ENCODE measurements around the gene FRMD6.
A peak's percentile ranks its signal among the peaks of the same experiment; 100 is the strongest.

Gene FRMD6

DNA sequence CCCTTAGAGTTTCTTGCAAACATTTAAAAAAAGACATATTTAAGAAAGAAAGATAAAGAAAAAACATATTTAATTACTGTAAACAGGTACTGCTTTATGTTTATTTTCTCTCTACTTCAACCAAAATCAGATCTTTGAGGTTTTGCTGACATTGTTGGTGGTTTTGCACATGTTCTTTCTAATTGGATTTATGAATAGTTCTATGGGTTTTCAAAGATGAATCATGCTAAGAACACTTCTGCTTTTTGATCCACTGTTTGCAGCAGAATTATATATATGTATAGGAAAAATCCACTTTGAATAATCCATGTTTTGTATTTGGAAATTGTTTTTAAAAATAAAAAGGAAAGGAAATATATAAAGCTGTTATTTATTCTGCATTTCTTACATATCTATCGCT is 78.4 kb downstream of the FRMD6 start:
- Histone ChIP-seq H3K9ac (ENCODE audit: insufficient read length, low read depth) (no peak overlapping the region), H3K27me3 (ENCODE audit: insufficient read depth, insufficient read length) (no peaks in the 10 kb centered on the region), H3K9me3 (ENCODE audit: insufficient read depth, low read length) (no peaks in the 10 kb centered on the region), H3K4me1 (ENCODE audit: insufficient read depth, insufficient read length) (no peaks in the 10 kb centered on the region), H3K4me3 (ENCODE audit: insufficient read length, low read depth) (no peak overlapping the region), H3K36me3 (ENCODE audit: insufficient read depth, insufficient read length, low read length) (peaks cover 29% of the 10 kb centered on the region)
- no peak for DNase-seq (ENCODE audit: low read depth, low spot score)
- TF ChIP-seq SUZ12 (IDR thresholded peaks at IDR 0.05; ENCODE audit: extremely low read depth, insufficient read depth, insufficient read length) (no peak), YY1 (IDR thresholded peaks at IDR 0.05; ENCODE audit: insufficient read depth, insufficient read length) (no peak), ZNF274 (IDR thresholded peaks at IDR 0.05; ENCODE audit: low read depth, low read length) (no peak)

DNA sequence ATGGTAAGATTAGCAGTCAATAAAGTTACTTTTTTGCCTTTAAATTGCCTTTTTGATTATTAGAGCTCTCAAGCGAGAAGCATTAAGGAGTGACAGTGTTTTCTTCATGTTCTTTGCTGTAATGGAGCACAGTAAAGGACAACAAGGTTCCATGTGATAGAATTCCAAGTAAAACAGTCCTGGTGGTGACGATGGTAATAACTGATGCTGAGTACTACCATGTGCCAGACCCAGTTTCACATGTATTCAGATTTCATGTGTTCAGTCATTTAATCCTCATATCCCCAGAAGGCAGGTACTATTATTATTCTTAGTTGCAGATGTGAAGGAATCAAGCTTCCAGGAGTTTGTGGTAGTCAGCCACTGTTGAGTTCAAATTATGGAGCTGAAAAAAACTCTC is 79.0 kb downstream of the FRMD6 start:
- H3K9ac ChIP-seq (ENCODE audit: insufficient read length, low read depth) = no peak overlapping the region
- DNase-seq (ENCODE audit: low read depth, low spot score) = no peak
- no peaks in the 10 kb centered on the region for H3K4me1 ChIP-seq (ENCODE audit: insufficient read depth, insufficient read length)
- peaks cover 25% of the 10 kb centered on the region for H3K36me3 ChIP-seq (ENCODE audit: insufficient read depth, insufficient read length, low read length)
- H3K9me3 ChIP-seq (ENCODE audit: insufficient read depth, low read length) = no peaks in the 10 kb centered on the region
- no peak overlapping the region for H3K4me3 ChIP-seq (ENCODE audit: insufficient read length, low read depth)
- TF ChIP-seq ZNF274 (IDR thresholded peaks at IDR 0.05; ENCODE audit: low read depth, low read length) (no peak), SUZ12 (IDR thresholded peaks at IDR 0.05; ENCODE audit: extremely low read depth, insufficient read depth, insufficient read length) (no peak), YY1 (IDR thresholded peaks at IDR 0.05; ENCODE audit: insufficient read depth, insufficient read length) (no peak)
- H3K27me3 ChIP-seq (ENCODE audit: insufficient read depth, insufficient read length) = no peaks in the 10 kb centered on the region

DNA sequence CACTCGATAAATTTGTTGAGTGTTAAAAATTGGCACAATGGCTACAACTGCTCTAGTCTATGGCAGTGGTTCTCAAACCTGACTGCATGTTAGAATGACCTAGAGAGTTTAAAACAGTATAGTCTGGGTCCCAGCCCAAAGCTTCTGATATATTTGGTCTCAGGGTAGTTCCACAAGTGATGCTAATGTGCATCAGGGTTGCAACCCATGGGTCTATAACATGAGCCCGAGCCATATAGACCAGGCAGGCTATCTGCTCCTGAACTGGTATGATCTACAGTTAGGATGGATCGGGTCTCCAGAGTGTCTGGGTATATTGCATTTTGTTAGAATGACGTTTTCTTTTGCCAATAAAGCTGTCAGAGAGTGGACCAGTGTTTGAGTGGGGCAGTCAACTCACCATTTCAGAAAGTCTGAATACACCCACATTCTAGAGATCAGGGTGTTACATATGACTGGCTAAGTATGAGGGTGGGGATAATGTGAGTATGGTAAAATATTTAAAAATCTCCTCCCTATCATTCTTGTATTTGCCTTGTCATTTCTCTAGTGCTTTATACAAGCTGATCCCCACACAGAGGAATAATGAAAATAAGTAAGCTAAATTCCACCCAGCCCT is 80.9 kb downstream of the FRMD6 start:
- Histone ChIP-seq H3K27me3 (ENCODE audit: insufficient read depth, insufficient read length) (no peaks in the 10 kb centered on the region), H3K36me3 (ENCODE audit: insufficient read depth, insufficient read length, low read length) (peaks cover 9% of the 10 kb centered on the region), H3K4me3 (ENCODE audit: insufficient read length, low read depth) (no peak overlapping the region), H3K9ac (ENCODE audit: insufficient read length, low read depth) (no peak overlapping the region), H3K9me3 (ENCODE audit: insufficient read depth, low read length) (no peaks in the 10 kb centered on the region), H3K4me1 (ENCODE audit: insufficient read depth, insufficient read length) (no peaks in the 10 kb centered on the region)
- DNase-seq (ENCODE audit: low read depth, low spot score) = no peak
- TF ChIP-seq YY1 (IDR thresholded peaks at IDR 0.05; ENCODE audit: insufficient read depth, insufficient read length) = no peak
- no peak for TF ChIP-seq SUZ12 (IDR thresholded peaks at IDR 0.05; ENCODE audit: extremely low read depth, insufficient read depth, insufficient read length)
- no peak for TF ChIP-seq ZNF274 (IDR thresholded peaks at IDR 0.05; ENCODE audit: low read depth, low read length)

DNA sequence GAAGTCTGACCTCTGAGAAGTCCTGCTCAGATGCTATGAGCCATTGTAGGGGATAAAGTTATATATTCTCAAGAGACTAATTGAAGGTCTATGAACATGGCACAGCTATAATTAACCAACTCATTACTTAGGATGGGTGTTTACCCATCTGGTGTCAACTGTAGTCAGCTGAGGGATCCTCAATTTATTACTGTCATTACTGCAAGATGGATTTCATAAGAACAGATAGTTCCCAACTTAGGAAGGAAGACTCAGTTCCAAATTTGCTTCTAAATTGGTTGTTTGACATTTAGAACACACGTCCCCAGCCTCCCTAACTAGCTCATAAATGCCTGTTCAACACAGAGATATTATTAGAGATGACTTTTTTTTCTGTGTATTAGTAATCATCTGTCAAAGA is 81.4 kb downstream of the FRMD6 start:
- Histone ChIP-seq H3K4me3 (ENCODE audit: insufficient read length, low read depth) (no peak overlapping the region), H3K27me3 (ENCODE audit: insufficient read depth, insufficient read length) (no peaks in the 10 kb centered on the region), H3K4me1 (ENCODE audit: insufficient read depth, insufficient read length) (no peaks in the 10 kb centered on the region), H3K36me3 (ENCODE audit: insufficient read depth, insufficient read length, low read length) (peaks cover 4% of the 10 kb centered on the region), H3K9me3 (ENCODE audit: insufficient read depth, low read length) (no peaks in the 10 kb centered on the region), H3K9ac (ENCODE audit: insufficient read length, low read depth) (no peak overlapping the region)
- TF ChIP-seq YY1 (IDR thresholded peaks at IDR 0.05; ENCODE audit: insufficient read depth, insufficient read length) (no peak), ZNF274 (IDR thresholded peaks at IDR 0.05; ENCODE audit: low read depth, low read length) (no peak), SUZ12 (IDR thresholded peaks at IDR 0.05; ENCODE audit: extremely low read depth, insufficient read depth, insufficient read length) (no peak)
- DNase-seq (ENCODE audit: low read depth, low spot score) = no peak

DNA sequence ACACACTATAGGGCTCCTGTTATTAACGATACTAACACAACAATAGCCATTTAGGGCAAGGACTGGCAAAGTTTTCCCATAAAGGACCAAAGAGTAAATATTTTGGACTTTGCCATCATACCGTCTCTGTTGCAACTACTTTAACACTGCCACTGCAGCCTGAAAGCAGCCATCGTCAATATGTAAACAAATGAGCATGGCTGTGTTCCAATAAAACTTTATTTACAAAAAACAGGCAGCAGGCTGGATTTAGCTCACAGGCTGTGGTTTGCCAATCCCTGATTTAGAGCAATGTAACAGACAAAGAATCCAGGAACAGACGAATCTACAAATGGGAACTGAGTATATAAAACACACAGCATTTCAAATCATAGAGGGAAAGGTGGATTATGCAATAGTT is 84.1 kb downstream of the FRMD6 start:
- Histone ChIP-seq H3K36me3 (ENCODE audit: insufficient read depth, insufficient read length, low read length) (no peaks in the 10 kb centered on the region), H3K27me3 (ENCODE audit: insufficient read depth, insufficient read length) (no peaks in the 10 kb centered on the region), H3K9me3 (ENCODE audit: insufficient read depth, low read length) (no peaks in the 10 kb centered on the region), H3K9ac (ENCODE audit: insufficient read length, low read depth) (no peak overlapping the region), H3K4me3 (ENCODE audit: insufficient read length, low read depth) (no peak overlapping the region), H3K4me1 (ENCODE audit: insufficient read depth, insufficient read length) (no peaks in the 10 kb centered on the region)
- DNase-seq (ENCODE audit: low read depth, low spot score) = no peak
- TF ChIP-seq ZNF274 (IDR thresholded peaks at IDR 0.05; ENCODE audit: low read depth, low read length) = no peak
- TF ChIP-seq SUZ12 (IDR thresholded peaks at IDR 0.05; ENCODE audit: extremely low read depth, insufficient read depth, insufficient read length) = no peak
- TF ChIP-seq YY1 (IDR thresholded peaks at IDR 0.05; ENCODE audit: insufficient read depth, insufficient read length) = no peak

DNA sequence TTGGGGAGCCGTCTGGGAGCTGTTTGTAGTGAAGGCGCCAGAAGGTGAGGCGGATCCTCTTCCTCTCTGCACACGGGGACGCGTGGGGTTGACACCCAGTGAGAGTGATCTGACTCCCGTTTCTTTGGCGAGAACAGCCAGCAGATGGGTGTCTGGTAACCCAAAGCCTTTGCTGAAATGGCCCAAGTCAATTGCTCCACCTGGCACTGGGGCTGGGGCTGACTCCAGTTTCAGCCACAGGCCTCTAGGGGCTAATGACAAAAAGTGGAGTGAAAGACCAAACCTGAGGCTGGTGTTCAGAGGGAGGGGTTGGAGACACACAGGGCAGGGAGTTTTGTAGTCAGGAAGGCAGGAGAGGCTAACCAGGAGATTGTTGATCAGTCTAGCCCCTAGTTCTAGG is 87.0 kb downstream of the FRMD6 start:
- TF ChIP-seq ZNF274 (IDR thresholded peaks at IDR 0.05; ENCODE audit: low read depth, low read length) (no peak), SUZ12 (IDR thresholded peaks at IDR 0.05; ENCODE audit: extremely low read depth, insufficient read depth, insufficient read length) (no peak), YY1 (IDR thresholded peaks at IDR 0.05; ENCODE audit: insufficient read depth, insufficient read length) (no peak)
- no peaks in the 10 kb centered on the region for H3K9me3 ChIP-seq (ENCODE audit: insufficient read depth, low read length)

DNA sequence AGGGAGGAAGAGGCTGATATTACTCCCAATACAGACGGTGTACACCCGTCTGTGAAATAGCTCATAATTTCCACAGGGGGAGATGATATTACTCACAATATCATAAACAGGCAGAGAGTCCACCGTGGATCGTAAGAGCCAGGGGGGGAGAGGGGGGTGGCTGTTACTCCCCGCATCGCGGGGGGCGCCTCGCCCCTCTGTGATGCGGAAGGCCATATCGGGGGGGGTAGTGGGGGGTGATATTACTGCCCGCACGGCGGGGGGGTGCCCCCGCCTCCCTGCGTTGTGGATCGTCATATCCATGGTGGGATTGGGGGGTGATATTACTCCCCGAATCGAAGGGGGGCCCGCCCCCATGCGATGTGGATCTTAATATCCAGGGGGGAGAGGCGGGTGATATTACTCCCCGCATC is 91.9 kb downstream of the FRMD6 start:
- no peak for DNase-seq (ENCODE audit: low read depth, low spot score)
- Histone ChIP-seq H3K27me3 (ENCODE audit: insufficient read depth, insufficient read length) (no peaks in the 10 kb centered on the region), H3K9ac (ENCODE audit: insufficient read length, low read depth) (no peak overlapping the region), H3K9me3 (ENCODE audit: insufficient read depth, low read length) (no peaks in the 10 kb centered on the region), H3K4me3 (ENCODE audit: insufficient read length, low read depth) (no peak overlapping the region), H3K4me1 (ENCODE audit: insufficient read depth, insufficient read length) (no peaks in the 10 kb centered on the region), H3K36me3 (ENCODE audit: insufficient read depth, insufficient read length, low read length) (no peaks in the 10 kb centered on the region)
- TF ChIP-seq ZNF274 (IDR thresholded peaks at IDR 0.05; ENCODE audit: low read depth, low read length) = no peak
- TF ChIP-seq SUZ12 (IDR thresholded peaks at IDR 0.05; ENCODE audit: extremely low read depth, insufficient read depth, insufficient read length) = no peak
- TF ChIP-seq YY1 (IDR thresholded peaks at IDR 0.05; ENCODE audit: insufficient read depth, insufficient read length) = no peak

More for the DNA sequence above, 87.0 kb downstream of the FRMD6 start:
- peak; percentile 1 for DNase-seq (ENCODE audit: low read depth, low spot score)
- H3K36me3 ChIP-seq (ENCODE audit: insufficient read depth, insufficient read length, low read length) = no peaks in the 10 kb centered on the region
- no peak overlapping the region for H3K4me3 ChIP-seq (ENCODE audit: insufficient read length, low read depth)
- H3K27me3 ChIP-seq (ENCODE audit: insufficient read depth, insufficient read length) = no peaks in the 10 kb centered on the region
- no peak overlapping the region for H3K9ac ChIP-seq (ENCODE audit: insufficient read length, low read depth)
- H3K4me1 ChIP-seq (ENCODE audit: insufficient read depth, insufficient read length) = no peaks in the 10 kb centered on the region
